GM12878 (cell line): ENCODE data around the gene CBFA2T3.

Experiments
- EED ChIP-seq: sonication (generic); IDR thresholded peaks from 2 replicates; pipeline ENCODE4 v1.6.1; 2016; ENCODE audit warnings: antibody characterized with exemption, low read depth
- NFYB ChIP-seq: IDR thresholded peaks from 2 replicates; pipeline ENCODE4 v1.6.1; 2011; ENCODE audit warnings: low read depth, mild to moderate bottlenecking, low read length, improper control_type of control experiment, moderate library complexity; ENCODE audit not compliant: insufficient read depth
- NR2C2 ChIP-seq: IDR thresholded peaks from 2 replicates; pipeline ENCODE4 v1.6.1; 2011; ENCODE audit warnings: borderline replicate concordance, low read depth; ENCODE audit not compliant: control insufficient read depth, insufficient read length
- NRF1 ChIP-seq: conservative IDR thresholded peaks from 2 replicates; pipeline ENCODE4 v1.6.1; 2011; ENCODE audit warnings: mild to moderate bottlenecking, low read depth, low read length, improper control_type of control experiment
- SP1 ChIP-seq: IDR thresholded peaks from one replicate; pipeline ENCODE4 v1.6.1; 2011; ENCODE audit warnings: low read depth, low read length
- STAT1 ChIP-seq: fragments of 450-650 bp; conservative IDR thresholded peaks from 2 replicates; pipeline ENCODE4 v1.6.1; 2014; ENCODE audit warnings: antibody characterized with exemption, mild to moderate bottlenecking
- TCF12 ChIP-seq: IDR thresholded peaks from 2 replicates; pipeline ENCODE4 v1.6.1; 2011; ENCODE audit warnings: low read depth, mild to moderate bottlenecking, low read length
- USF2 ChIP-seq: IDR thresholded peaks from 2 replicates; pipeline ENCODE4 v1.6.1; 2011; ENCODE audit warnings: low read depth, low read length, improper control_type of control experiment, borderline replicate concordance
- TF ChIP-seq, protein P1 (sequence below): IDR thresholded peaks from 2 replicates; pipeline ENCODE4 v1.6.1; 2011; ENCODE audit warnings: mild to moderate bottlenecking, low read depth, low read length, moderate library complexity; ENCODE audit not compliant: insufficient replicate concordance
- TF ChIP-seq, protein P2 (sequence below), 3 experiments: IDR thresholded peaks in 2 of 3; conservative IDR thresholded peaks in 1 of 3; 2 replicates each; pipeline ENCODE4 v1.5.1; 2011; ENCODE audit warnings: low read depth in 3 of 3, low read length in 3 of 3, mild to moderate bottlenecking in 3 of 3, control low read depth in 2 of 3, moderate library complexity in 2 of 3, inconsistent platforms in 1 of 3, mixed read lengths in 1 of 3; ENCODE audit not compliant: control insufficient read depth in 2 of 3, insufficient read depth in 1 of 3; ENCODE audit errors: extremely low read depth in 1 of 3
- TF ChIP-seq, protein P3 (sequence below): fragments of 450-650 bp; IDR thresholded peaks from 2 replicates; pipeline ENCODE4 v1.6.1; 2014; ENCODE audit warnings: mild to moderate bottlenecking

GRCh38 chr16:88969361-88969831 lies 7.6 kb downstream of the CBFA2T3 start:
- TF ChIP-seq SP1 (no peak), USF2 (no peak), STAT1 (no peak), NRF1 (no peak), NR2C2 (no peak), TCF12 (0 out of 2 replicates have a peak, but pooled peaks have one; percentile 33), NFYB (no peak), EED (no peak)
- TF ChIP-seq, protein P1, sequence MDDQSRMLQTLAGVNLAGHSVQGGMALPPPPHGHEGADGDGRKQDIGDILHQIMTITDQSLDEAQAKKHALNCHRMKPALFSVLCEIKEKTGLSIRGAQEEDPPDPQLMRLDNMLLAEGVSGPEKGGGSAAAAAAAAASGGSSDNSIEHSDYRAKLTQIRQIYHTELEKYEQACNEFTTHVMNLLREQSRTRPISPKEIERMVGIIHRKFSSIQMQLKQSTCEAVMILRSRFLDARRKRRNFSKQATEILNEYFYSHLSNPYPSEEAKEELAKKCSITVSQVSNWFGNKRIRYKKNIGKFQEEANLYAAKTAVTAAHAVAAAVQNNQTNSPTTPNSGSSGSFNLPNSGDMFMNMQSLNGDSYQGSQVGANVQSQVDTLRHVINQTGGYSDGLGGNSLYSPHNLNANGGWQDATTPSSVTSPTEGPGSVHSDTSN, result no peak
- TF ChIP-seq, protein P2, sequence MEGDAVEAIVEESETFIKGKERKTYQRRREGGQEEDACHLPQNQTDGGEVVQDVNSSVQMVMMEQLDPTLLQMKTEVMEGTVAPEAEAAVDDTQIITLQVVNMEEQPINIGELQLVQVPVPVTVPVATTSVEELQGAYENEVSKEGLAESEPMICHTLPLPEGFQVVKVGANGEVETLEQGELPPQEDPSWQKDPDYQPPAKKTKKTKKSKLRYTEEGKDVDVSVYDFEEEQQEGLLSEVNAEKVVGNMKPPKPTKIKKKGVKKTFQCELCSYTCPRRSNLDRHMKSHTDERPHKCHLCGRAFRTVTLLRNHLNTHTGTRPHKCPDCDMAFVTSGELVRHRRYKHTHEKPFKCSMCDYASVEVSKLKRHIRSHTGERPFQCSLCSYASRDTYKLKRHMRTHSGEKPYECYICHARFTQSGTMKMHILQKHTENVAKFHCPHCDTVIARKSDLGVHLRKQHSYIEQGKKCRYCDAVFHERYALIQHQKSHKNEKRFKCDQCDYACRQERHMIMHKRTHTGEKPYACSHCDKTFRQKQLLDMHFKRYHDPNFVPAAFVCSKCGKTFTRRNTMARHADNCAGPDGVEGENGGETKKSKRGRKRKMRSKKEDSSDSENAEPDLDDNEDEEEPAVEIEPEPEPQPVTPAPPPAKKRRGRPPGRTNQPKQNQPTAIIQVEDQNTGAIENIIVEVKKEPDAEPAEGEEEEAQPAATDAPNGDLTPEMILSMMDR (IDR thresholded peaks at IDR 0.05 in 2 of 3, conservative IDR thresholded peaks at IDR 0.05 in 1 of 3; ENCODE audit: control insufficient read depth in 2 of 3, extremely low read depth in 1 of 3, insufficient read depth in 1 of 3, low read depth in 3 of 3, low read length in 3 of 3), result no peak
- TF ChIP-seq, protein P3, sequence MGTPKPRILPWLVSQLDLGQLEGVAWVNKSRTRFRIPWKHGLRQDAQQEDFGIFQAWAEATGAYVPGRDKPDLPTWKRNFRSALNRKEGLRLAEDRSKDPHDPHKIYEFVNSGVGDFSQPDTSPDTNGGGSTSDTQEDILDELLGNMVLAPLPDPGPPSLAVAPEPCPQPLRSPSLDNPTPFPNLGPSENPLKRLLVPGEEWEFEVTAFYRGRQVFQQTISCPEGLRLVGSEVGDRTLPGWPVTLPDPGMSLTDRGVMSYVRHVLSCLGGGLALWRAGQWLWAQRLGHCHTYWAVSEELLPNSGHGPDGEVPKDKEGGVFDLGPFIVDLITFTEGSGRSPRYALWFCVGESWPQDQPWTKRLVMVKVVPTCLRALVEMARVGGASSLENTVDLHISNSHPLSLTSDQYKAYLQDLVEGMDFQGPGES, result no peak
